HL-60 (cell line): ENCODE measurements around the gene GCSH.

Source experiments
- CTCF ChIP-seq: IDR thresholded peaks from one replicate; pipeline ENCODE4 v1.5.1; 2011; ENCODE audit warnings: low read length, control low read depth, inconsistent platforms; ENCODE audit not compliant: insufficient read depth
- GABPA ChIP-seq: IDR thresholded peaks from 2 replicates; pipeline ENCODE4 v1.6.1; 2012; ENCODE audit warnings: low read depth
- POLR2AphosphoS5 ChIP-seq: IDR thresholded peaks from 2 replicates; pipeline ENCODE4 v1.6.1; 2012; ENCODE audit warnings: low read depth
- REST ChIP-seq: IDR thresholded peaks from 2 replicates; pipeline ENCODE4 v1.6.1; 2012; ENCODE audit warnings: low read depth; ENCODE audit not compliant: insufficient replicate concordance

- TF ChIP-seq CTCF (no peak), GABPA (no peak), REST (no peak), POLR2AphosphoS5 (no peak)
Observed at GRCh38 chr16:81071805-81072204, 24.4 kb downstream of the GCSH start.
